Neural progenitor cell (in vitro differentiated cells): ENCODE results near the gene TLL2.

ENCODE experiments used
- CTCF ChIP-seq: fragments of 200-600 bp; sonication (generic); IDR thresholded peaks from 2 replicates; pipeline ENCODE4 v1.5.1; 2017; ENCODE audit warnings: antibody characterized with exemption, mild to moderate bottlenecking
- EZH2 ChIP-seq: fragments of 200-600 bp; sonication (generic); IDR thresholded peaks from 2 replicates; pipeline ENCODE4 v1.6.1; 2017; ENCODE audit warnings: antibody characterized with exemption, mild to moderate bottlenecking, moderate library complexity

- no peak for TF ChIP-seq EZH2
- no peak for TF ChIP-seq CTCF
Observed at GRCh38 chr10:96377816-96378294, 135.9 kb downstream of the TLL2 start.
